ENCODE data around the gene CEBPE. TPM values are rescaled to one million over a fixed set of nuclear protein-coding genes. Genes with fewer than 3 reads are reported as not detected.

The CEBPE gene
- not detected for total RNA-seq

- Mint-ChIP-seq H3K4me3 (peak within 1 kb of the TSS; percentile 32), H3K27me3 (ENCODE audit: low read depth) (peaks cover 3% of the 10 kb centered on the region), H3K4me1 (ENCODE audit: low read depth) (peaks cover 35% of the 10 kb centered on the region)
Measured at GRCh38 chr14:23118506-23119362, at the start of gene CEBPE. TSS of gene CEBPE (minus strand) at chr14:23119255. CDS start at chr14:23119091, 164 bp downstream.

GRCh38 chr14:23168246-23168645 is 49.2 kb upstream of the CEBPE start:
- Mint-ChIP-seq H3K9me3 (no peaks in the 10 kb centered on the region), H3K27me3 (ENCODE audit: low read depth) (no peaks in the 10 kb centered on the region), H3K4me3 (no peak overlapping the region), H3K4me1 (ENCODE audit: low read depth) (peaks cover 18% of the 10 kb centered on the region), H3K36me3 (ENCODE audit: insufficient read depth) (no peaks in the 10 kb centered on the region)
- ATAC-seq: no peak
- no peak for DNase-seq

More at GRCh38 chr14:23118506-23119362, at the start of gene CEBPE:
- DNase-seq: no peak
- ATAC-seq: no peak
- Mint-ChIP-seq H3K9me3 (no peaks in the 10 kb centered on the region), H3K36me3 (ENCODE audit: insufficient read depth) (no peaks in the 10 kb centered on the region)

- ATAC-seq (no peak), DNase-seq (no peak)
- Mint-ChIP-seq H3K36me3 (ENCODE audit: insufficient read depth) (no peaks in the 10 kb centered on the region), H3K27me3 (ENCODE audit: low read depth) (no peaks in the 10 kb centered on the region), H3K9me3 (no peaks in the 10 kb centered on the region), H3K4me1 (ENCODE audit: low read depth) (peaks cover 21% of the 10 kb centered on the region), H3K4me3 (no peak overlapping the region)
Measured at GRCh38 chr14:23167116-23167847, 48.2 kb upstream of the CEBPE start.

- DNase-seq (no peak), ATAC-seq (no peak)
- Mint-ChIP-seq H3K4me1 (ENCODE audit: low read depth) (peaks cover 24% of the 10 kb centered on the region), H3K27me3 (ENCODE audit: low read depth) (peaks cover 4% of the 10 kb centered on the region), H3K9me3 (no peaks in the 10 kb centered on the region), H3K4me3 (no peak overlapping the region), H3K36me3 (ENCODE audit: insufficient read depth) (no peaks in the 10 kb centered on the region)
Measured at GRCh38 chr14:23164949-23165348, 45.9 kb upstream of the CEBPE start.

- DNase-seq: no peak
- peaks cover 22% of the 10 kb centered on the region for H3K4me1 Mint-ChIP-seq (ENCODE audit: low read depth)
- H3K27me3 Mint-ChIP-seq (ENCODE audit: low read depth): peaks cover 5% of the 10 kb centered on the region
- H3K36me3 Mint-ChIP-seq (ENCODE audit: insufficient read depth): no peaks in the 10 kb centered on the region
- ATAC-seq: no peak
- H3K9me3 Mint-ChIP-seq: no peaks in the 10 kb centered on the region
- no peak overlapping the region for H3K4me3 Mint-ChIP-seq
Measured at GRCh38 chr14:23164250-23164649, 45.2 kb upstream of the CEBPE start.

- Mint-ChIP-seq H3K4me3 (no peak overlapping the region), H3K9me3 (no peaks in the 10 kb centered on the region), H3K4me1 (ENCODE audit: low read depth) (peaks cover 22% of the 10 kb centered on the region), H3K27me3 (ENCODE audit: low read depth) (peaks cover 5% of the 10 kb centered on the region), H3K36me3 (ENCODE audit: insufficient read depth) (no peaks in the 10 kb centered on the region)
- no peak for ATAC-seq
- DNase-seq: no peak
Measured at GRCh38 chr14:23163830-23164229, 44.8 kb upstream of the CEBPE start.

- Mint-ChIP-seq H3K27me3 (ENCODE audit: low read depth) (peaks cover 5% of the 10 kb centered on the region), H3K4me3 (no peak overlapping the region)
Measured at GRCh38 chr14:23162800-23163199, 43.7 kb upstream of the CEBPE start.

GRCh38 chr14:23162005-23162404 is 43.0 kb upstream of the CEBPE start:
- Mint-ChIP-seq H3K9me3 (no peaks in the 10 kb centered on the region), H3K27me3 (ENCODE audit: low read depth) (peaks cover 5% of the 10 kb centered on the region), H3K4me1 (ENCODE audit: low read depth) (peaks cover 22% of the 10 kb centered on the region), H3K36me3 (ENCODE audit: insufficient read depth) (no peaks in the 10 kb centered on the region), H3K4me3 (peak overlapping the region; percentile 5)
- DNase-seq (no peak), ATAC-seq (no peak)

More at GRCh38 chr14:23162800-23163199, 43.7 kb upstream of the CEBPE start:
- Mint-ChIP-seq H3K36me3 (ENCODE audit: insufficient read depth) (no peaks in the 10 kb centered on the region), H3K4me1 (ENCODE audit: low read depth) (peaks cover 22% of the 10 kb centered on the region), H3K9me3 (no peaks in the 10 kb centered on the region)
- ATAC-seq (no peak), DNase-seq (no peak)

GRCh38 chr14:23160924-23161522 is 42.0 kb upstream of the CEBPE start:
- H3K9me3 Mint-ChIP-seq: no peaks in the 10 kb centered on the region
- DNase-seq: no peak
- ATAC-seq: no peak

GRCh38 chr14:23159532-23159931 is 40.5 kb upstream of the CEBPE start:
- Mint-ChIP-seq H3K9me3 (no peaks in the 10 kb centered on the region), H3K4me1 (ENCODE audit: low read depth) (peaks cover 35% of the 10 kb centered on the region), H3K4me3 (no peak overlapping the region), H3K27me3 (ENCODE audit: low read depth) (peaks cover 5% of the 10 kb centered on the region), H3K36me3 (ENCODE audit: insufficient read depth) (no peaks in the 10 kb centered on the region)
- DNase-seq (no peak), ATAC-seq (no peak)

More at GRCh38 chr14:23160924-23161522, 42.0 kb upstream of the CEBPE start:
- Mint-ChIP-seq H3K27me3 (ENCODE audit: low read depth) (peaks cover 5% of the 10 kb centered on the region), H3K4me1 (ENCODE audit: low read depth) (peaks cover 24% of the 10 kb centered on the region), H3K4me3 (no peak overlapping the region), H3K36me3 (ENCODE audit: insufficient read depth) (no peaks in the 10 kb centered on the region)

- Mint-ChIP-seq H3K9me3 (no peaks in the 10 kb centered on the region), H3K36me3 (ENCODE audit: insufficient read depth) (no peaks in the 10 kb centered on the region), H3K4me1 (ENCODE audit: low read depth) (peaks cover 39% of the 10 kb centered on the region), H3K27me3 (ENCODE audit: low read depth) (peaks cover 5% of the 10 kb centered on the region), H3K4me3 (no peak overlapping the region)
- no peak for ATAC-seq
- DNase-seq: no peak
Measured at GRCh38 chr14:23158779-23159178, 39.7 kb upstream of the CEBPE start.

- Mint-ChIP-seq H3K9me3 (no peaks in the 10 kb centered on the region), H3K4me1 (ENCODE audit: low read depth) (peaks cover 24% of the 10 kb centered on the region), H3K36me3 (ENCODE audit: insufficient read depth) (no peaks in the 10 kb centered on the region), H3K4me3 (no peak overlapping the region), H3K27me3 (ENCODE audit: low read depth) (peaks cover 9% of the 10 kb centered on the region)
- ATAC-seq (no peak), DNase-seq (no peak)
Measured at GRCh38 chr14:23154964-23155587, 36.0 kb upstream of the CEBPE start.

- H3K9me3 Mint-ChIP-seq: no peaks in the 10 kb centered on the region
- H3K27me3 Mint-ChIP-seq (ENCODE audit: low read depth): peaks cover 8% of the 10 kb centered on the region
- peaks cover 24% of the 10 kb centered on the region for H3K4me1 Mint-ChIP-seq (ENCODE audit: low read depth)
- H3K36me3 Mint-ChIP-seq (ENCODE audit: insufficient read depth): no peaks in the 10 kb centered on the region
- no peak for DNase-seq
- H3K4me3 Mint-ChIP-seq: peak overlapping the region; percentile 30
- ATAC-seq: no peak
Measured at GRCh38 chr14:23153851-23154796, 35.1 kb upstream of the CEBPE start.

Data from activated T-cell treated with anti-CD3 and anti-CD28 coated beads, Interleukin-2, amount 50 U/mL, for 4 hours (primary cell).